Ecto neural progenitor cell (in vitro differentiated cells): ENCODE data around the gene NCR1.
"Not testable (repeated sequence)": the region's sequence is repeated elsewhere in the genome, so short reads cannot be mapped to it uniquely, and the experiment has no call there.

ENCODE experiments used
- DNase-seq: peaks from one replicate; pipeline ENCODE4 v3.0.0-alpha.2; 2018; ENCODE audit warnings: low spot score

NCR1 gene, protein sequence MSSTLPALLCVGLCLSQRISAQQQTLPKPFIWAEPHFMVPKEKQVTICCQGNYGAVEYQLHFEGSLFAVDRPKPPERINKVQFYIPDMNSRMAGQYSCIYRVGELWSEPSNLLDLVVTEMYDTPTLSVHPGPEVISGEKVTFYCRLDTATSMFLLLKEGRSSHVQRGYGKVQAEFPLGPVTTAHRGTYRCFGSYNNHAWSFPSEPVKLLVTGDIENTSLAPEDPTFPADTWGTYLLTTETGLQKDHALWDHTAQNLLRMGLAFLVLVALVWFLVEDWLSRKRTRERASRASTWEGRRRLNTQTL

DNA sequence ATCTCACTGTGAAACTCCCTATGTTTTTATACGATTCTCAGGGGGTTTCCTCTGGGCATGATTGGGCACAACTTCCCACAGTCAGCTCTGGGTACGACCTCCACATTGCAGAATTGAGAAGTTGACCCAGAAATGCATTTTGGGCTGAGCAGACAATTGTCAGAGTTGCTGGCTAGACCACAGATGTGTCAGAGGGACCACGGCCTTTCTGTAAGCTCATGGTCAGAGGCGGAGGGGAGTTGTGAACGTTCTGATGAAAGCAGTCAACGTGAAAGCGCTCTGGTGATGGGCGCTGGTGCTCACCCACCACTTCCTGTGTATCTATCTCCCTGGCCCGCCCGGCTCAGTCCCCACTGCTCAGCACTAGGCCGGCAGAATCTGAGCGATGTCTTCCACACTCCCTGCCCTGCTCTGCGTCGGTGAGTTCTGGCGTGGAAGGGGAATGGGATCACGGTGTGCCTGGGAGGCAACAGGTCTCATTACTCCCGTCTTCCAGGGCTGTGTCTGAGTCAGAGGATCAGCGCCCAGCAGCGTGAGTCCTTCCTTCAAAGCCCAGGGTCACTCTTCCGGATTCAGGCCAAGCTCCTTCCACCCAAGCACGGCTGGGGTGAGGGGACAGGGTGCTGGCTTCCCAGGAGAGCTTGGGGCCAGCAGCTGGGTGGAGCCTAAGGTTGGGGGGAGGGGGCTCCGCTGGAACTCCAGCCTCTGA lies at the start of gene NCR1:
Gene NCR1, plus strand, starts transcription at position 346 of the 709 bp plus-strand sequence. Its CDS starts 40 bp downstream, at position 386.
- no peak for DNase-seq

DNA sequence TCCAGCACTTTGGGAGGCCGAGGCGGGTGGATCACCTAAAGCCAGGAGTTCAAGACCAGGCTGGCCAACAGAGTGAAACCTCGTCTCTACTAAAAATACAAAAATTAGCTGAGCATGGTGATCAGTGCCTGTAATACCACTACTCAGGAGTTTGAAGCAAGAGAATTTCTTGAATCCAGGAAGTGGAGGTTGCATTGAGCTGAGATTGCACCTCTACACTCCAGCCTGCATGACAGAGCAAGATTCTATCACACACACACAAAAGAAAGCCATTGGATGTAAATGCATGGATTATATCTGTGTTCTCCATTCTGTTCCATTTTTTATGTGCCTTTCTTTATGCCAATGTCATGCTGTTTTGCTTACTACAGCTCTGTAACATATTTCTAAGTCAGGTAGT lies 47.5 kb upstream of the NCR1 start:
- not testable (repeated sequence) for DNase-seq

DNA sequence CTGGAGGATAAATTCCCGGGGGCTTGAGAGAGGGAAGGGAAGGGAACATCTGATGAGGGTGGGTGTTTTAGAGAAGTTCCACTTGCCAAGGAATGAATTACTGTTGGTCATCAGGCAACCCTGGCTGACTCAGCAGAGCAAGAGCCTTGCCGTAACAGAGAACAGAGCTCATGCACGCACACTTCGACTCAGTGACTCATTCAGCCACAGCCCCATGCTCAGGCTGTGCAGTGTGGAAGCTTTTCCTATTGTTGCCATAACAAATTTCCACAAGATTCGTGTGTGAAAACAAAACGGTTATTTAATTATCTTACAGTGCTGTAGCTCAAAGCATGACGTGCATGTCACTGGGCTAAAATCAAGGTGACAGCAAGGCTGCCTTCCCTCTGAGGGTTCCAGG lies 46.5 kb upstream of the NCR1 start:
- DNase-seq: not testable (repeated sequence)

DNA sequence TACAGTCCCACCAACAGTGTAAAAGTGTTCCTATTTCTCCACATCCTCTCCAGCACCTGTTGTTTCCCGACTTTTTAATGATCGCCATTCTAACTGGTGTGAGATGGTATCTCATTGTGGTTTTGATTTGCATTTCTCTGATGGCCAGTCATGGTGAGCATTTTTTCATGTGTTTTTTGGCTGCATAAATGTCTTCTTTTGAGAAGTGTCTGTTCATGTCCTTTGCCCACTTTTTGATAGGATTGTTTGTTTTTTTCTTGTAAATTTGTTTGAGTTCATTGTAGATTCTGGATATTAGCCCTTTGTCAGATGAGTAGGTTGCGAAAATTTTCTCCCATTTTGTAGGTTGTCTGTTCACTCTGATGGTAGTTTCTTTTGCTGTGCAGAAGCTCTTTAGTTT lies 42.5 kb upstream of the NCR1 start:
- not testable (repeated sequence) for DNase-seq

DNA sequence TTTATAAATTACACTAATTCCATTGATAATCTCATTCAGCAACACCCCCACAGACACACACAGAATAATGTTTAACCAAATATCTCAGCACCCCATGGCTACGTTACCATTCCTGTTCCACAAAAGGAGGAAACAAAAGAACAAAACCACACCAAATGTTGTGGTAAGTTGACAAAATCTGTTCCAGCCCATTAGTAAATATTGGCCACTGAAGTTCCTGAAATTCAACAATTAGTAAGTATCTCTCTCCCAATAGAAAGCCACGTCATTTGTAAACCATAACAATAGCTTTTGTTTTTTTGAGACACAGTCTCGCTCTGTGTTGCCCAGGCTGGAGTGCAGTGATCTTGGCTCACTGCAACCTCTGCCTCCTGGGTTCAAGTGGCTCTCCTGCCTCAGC lies 34.3 kb upstream of the NCR1 start:
- no peak for DNase-seq

DNA sequence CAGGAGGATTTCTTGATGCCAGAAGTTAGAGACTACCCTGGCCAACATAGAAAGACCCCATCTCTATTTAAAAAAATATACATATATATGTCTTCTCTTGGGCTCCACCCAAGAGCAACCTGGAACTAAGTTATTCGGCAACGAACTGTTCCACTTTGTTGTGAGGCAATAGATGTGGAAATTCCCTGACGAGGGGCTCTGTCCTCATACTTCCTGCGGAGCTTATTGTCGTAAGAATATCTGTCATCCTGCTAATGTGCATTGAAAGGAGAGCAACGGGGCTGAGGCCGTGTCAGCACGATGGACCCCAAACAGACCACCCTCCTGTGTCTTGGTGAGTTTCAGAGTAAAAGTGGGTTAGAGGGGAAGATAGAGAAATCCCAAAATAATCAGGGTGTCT lies 32.0 kb upstream of the NCR1 start, which contains the start of gene FCAR:
Gene FCAR, plus strand, starts transcription at position 246 of the 400 bp plus-strand sequence. Its CDS starts 55 bp downstream, at position 301.
- no peak for DNase-seq

DNA sequence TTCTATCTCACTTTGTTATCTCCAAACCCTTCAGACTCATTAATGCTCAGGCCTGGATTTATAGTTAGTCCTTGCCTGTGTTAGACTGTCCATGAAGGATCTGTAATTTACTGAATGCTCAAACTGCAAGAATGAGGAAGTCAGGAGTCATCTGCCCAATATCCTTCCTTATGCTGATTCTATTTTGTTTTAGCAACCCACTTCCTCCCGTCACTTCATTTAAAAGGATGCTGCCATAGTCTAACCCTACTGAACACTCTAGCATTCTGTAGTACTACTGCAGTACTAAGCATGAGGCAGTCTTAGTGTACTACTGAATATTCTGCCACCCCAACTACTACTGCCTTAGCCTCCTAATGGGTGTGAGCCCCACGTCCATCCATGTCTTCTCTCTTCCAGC lies 30.4 kb upstream of the NCR1 start:
- no peak for DNase-seq

DNA sequence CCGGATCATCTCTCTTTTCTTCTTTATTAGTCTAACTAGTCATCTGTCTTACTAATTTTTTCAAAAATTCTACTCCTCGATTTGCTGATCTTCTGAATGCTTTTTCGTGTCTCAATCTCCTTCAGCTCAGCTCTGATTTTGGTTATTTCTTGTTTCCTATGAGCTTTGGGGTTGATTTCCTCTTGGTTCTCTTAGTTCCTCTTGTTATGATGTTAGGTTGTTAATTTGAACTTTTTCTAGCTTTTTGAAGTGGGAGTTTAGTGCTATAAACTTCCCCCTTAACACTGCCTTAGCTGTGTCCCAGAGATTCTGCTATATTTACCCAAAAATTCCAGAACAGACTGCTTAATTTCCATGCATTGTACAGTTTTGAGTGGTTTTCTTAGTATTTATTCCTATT lies 28.5 kb upstream of the NCR1 start:
- no peak for DNase-seq

DNA sequence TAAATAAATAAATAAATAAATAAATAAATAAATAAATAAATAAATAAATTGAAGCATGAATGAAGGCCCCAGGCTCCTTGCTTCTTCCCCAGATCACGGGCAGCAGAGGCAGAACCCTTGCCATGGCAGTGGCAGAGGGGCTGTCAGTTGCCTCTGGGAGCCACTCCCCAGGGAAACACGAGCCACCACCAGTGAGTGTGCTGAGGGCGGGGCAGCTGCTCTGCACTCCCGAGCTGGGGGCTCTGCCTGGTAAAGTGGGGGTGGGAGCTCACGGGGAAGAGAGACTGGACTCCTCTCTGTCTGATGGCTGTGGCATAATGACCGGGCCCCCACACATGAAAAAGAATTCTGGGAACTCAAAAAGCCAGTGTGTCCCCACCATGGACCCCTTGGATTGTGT lies 24.1 kb upstream of the NCR1 start:
- no peak for DNase-seq

DNA sequence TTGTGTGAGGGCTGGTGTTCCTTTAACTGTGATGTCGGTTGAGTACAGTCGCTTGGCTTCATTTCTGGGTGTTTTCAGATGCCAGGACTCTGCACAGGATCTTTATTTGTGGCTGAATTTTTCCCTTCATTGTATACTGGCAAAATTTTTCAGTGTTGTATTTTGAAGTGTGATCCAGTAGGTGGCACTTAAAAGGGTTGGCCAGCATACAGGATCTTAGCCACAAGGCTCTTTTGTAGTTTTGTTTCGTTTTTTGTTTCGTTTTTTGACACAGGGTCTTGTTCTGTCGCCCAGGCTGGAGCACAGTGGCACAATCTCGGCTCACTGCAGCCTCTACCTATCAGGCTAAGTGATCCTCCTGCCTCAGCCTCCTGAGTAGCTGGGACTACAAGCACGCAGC lies 23.2 kb upstream of the NCR1 start:
- DNase-seq: no peak

DNA sequence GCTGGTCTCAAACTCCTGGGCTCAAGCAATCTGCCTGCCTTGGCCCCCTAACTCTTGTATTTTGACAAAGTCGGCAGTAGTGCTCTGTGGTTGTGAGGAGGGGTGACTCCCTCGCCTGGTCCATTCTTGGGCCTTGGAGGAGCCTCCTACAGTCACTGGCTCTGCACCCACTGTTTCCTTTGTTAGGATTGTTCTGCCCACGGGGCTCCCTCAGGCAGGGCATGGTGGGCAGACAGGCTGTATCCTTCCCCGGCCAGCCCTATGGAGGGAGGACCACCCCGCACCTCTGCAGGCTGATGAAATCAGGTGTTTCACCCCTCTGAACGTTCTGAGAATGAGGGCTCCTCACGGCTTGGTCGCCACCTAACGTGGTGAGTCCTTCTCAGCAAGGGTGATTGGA lies 22.7 kb upstream of the NCR1 start:
- DNase-seq: no peak

DNA sequence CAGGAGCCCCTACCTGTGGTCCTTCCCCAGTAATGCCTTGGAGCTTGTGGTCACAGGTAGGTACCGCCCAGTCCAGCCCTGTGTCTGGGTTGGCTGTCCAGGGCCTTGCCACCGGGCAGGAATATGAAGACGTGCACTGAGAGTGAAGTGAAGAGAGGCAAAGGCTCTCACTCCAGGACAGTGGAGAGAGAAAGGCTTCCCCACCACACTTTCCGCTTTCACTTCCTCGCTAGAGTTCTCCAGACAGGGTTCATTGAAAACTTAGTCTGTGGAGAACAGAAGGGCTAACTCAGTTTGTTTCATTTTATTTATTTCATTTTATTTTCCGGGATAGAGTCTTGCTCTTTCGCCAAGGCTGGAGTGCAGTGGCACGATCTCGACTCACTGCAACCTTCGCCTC lies 17.7 kb upstream of the NCR1 start:
- no peak for DNase-seq

DNA sequence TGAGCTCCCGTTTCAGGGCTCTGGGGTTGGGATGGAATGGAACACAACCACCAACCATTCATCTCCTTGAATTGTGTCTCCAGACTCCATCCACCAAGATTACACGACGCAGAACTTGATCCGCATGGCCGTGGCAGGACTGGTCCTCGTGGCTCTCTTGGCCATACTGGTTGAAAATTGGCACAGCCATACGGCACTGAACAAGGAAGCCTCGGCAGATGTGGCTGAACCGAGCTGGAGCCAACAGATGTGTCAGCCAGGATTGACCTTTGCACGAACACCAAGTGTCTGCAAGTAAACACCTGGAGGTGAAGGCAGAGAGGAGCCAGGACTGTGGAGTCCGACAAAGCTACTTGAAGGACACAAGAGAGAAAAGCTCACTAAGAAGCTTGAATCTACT lies 16.4 kb upstream of the NCR1 start:
- DNase-seq: no peak

DNA sequence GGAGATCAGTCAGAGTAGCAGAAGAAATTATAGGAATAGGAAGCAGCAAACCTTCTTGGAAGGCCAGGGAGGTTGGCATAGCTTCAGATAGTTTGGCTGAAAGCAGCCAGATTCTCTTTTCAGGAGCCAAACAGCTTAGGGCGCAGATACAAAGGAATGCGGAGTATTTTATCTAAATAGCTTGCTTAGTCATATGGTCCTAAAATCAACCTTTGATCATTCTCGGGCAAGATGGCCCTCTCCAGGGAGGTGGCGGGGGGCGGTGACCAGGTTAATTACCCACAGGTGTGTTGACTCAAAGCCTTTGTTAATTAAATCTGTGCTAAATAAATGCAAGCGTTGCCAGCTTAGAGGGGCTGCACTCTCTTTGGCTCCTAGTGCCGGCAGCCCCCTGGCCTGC lies 12.5 kb upstream of the NCR1 start:
- DNase-seq: no peak

DNA sequence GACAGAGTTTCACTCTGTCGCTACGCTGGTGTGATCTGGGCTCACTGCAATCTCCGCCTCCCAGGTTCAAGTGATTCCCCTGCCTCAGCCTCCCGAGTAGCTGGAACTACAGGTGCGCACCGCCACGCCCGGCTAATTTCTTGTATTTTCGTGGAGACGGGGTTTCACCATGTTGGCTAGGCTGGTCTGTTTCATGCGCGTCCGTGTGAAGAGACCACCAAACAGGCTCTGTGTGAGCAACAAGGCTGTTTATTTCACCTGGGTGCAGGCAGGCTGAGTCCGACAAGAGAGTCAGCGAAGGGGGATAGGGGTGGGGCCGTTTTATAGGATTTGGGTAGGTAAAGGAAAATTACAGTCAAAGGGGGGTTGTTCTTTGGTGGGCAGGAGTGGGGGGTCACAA lies 11.8 kb upstream of the NCR1 start:
- not testable (repeated sequence) for DNase-seq

DNA sequence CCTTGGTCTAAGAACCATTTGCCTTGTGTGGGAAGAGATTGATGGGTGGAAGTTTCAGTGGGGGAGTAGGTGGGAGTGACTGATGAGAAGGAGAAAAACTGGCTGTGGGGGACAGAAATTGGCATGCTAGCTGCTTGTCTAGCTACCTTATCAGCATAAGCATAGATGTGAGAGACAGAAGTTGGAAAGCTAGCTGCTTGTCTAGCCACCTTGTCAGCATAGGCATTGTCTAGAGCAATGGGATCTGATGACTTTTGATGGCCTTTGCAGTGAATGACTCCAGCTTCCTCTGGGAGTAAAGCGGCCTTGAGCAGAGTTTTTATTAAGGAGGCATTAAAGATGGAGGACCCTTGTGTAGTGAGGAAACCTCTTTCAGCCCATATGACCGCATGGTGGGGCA lies 9.9 kb upstream of the NCR1 start:
- DNase-seq: no peak

DNA sequence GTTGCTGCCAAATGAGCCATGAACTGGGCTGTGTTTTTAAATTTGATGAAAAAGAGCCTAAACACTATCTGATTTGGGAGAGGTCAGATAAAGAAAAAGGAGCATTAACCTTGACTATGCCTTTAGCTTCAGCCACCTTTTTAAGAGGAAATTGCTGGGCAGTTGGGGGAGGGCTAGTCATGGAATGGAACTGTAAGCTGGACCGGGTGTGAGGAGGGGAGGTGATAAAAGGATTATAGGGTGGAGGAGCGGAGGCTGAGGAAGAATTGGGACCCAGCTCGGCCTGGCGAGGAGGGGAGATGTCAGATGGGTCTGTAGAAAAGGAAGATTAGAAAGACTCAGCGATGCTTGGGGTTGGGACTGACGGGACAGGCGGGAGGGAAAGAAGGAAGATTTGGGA lies 7.3 kb upstream of the NCR1 start:
- DNase-seq: not testable (repeated sequence)

DNA sequence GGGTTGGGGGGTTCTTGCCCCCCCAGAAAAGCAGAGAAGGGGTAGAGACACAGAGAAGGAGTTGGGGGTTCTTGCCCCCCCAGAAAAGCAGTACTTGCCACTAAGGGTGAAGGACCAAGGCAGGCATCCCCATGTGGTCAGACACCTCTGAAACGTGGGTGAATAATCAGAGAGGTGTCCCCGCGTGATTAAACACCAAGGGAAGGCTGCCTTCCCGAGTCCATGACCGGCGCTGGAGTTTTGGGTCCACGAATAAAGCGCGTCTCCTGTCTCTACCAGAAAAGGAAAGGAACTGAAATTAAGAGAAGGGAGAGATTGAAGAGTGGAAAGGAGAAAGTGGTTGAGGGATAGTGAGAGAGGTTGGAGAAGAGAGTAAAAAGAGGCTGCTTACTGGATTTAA lies 6.3 kb upstream of the NCR1 start:
- not testable (repeated sequence) for DNase-seq

DNA sequence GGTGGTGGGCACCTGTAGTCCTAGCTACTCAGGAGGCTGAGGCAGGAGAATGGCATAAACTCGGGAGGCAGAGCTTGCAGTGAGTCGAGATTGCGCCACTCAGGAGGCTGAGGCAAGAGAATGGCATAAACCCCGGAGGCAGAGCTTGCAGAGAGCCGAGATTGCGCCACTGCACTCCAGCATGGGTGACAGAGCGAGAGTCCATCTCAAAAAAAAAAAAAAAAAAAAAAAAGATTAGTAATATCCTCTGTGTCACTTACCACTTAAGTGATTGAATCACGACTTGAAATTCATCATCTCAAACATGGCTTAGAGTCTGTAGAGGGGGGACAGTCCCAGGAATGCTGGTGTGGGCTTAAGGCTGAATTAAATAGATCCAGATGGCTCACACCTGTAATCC lies 4.8 kb upstream of the NCR1 start:
- DNase-seq: not testable (repeated sequence)

DNA sequence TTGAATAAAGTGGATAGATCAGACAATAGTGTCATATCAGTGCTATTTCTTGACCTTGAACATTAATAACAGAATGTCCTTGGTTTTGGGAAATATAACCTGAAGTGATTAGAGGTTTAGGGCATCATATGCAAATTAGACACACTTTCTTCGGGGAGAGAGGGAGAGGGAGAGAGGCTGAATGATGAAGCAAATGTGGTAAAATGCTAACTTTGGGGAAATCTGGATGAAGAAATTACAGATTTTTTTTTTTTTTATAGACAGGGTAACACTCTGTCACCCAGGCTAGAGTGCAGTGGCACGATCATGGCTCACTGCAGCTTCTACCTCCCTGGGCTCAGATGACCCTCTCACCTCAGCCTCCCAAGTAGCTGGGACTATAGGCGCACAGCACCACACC lies 3.9 kb upstream of the NCR1 start:
- DNase-seq: no peak

DNA sequence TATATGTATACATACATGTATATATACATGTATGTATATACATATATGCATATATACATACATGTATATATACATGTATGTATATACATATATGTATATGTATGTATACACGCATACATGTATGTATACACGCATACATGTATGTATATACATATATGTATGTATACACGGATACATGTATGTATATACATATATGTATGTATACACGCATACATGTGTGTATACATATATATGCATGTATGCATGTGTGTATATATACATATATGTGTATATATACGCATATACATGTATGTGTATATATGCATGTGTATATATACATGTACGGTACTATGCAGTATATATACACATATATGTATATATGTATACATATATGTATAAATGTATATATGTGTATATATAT lies 2.6 kb upstream of the NCR1 start:
- no peak for DNase-seq

DNA sequence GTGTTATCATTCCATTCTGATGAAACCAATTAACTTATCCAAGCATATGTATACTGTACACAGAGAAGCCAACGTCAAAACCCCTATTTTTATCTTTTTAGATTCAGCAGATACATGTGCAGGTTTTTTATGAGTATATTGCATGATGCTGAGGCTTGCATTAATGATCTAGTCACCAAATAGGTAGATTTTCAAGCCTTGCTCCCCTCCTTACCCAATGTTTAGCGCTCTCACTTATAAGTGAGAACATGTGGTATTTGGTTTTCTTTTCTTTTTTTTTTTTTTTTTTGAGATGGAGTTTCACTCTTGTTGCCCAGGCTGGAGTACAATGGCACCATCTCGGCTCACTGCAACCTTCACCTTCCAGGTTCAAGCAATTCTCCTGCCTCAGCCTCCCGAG lies 1.7 kb upstream of the NCR1 start:
- not testable (repeated sequence) for DNase-seq

DNA sequence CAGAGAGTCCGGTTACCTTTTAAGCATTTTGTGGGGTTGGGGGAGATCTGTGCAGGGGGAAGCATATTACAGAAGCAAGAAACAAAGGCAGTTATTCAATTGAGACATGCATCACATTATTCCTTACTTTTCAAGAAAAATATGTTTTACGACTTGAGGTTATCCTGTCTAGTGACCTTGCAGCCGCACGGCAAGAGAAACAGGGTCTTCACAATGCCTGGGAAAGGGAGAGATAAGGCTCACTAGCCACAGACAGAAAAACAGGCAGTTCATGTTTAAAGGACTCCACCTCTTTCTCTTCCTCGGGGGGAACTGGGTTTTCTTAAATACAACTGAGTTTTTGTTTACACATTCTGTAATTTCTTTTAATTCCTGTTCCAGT lies 536 bp upstream of the NCR1 start:
- DNase-seq: no peak

DNA sequence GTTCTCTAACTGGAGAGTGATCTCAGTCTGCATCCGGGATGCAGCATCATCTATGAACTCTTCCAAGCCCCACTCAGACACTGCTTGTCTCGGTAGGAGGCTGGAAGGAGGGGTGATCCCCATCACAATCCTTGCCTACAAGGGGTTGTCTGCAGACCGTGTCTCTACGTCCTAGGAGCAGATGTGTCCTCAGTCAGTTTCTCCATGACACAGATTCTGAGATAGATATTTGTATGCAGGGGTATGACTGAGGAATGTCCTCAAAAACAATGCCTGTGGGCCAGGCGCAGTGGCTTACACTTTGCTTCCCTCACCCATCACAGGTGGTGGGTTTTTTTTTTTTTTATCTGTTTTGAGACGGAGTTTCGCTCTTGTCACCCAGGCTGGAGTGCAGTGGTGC lies 871 bp downstream of the NCR1 start:
- no peak for DNase-seq
